NCI-H1417 treated with DMSO at 0.1 percent for 48 hours (cell line): ENCODE measurements around the gene FIG4.
A peak's percentile ranks its signal among the peaks of the same experiment; 100 is the strongest.

Experiments used
- DNase-seq: peaks from one replicate; lab custom pipeline; 2025; lab: John Stamatoyannopoulos, UW

FIG4 gene

DNA sequence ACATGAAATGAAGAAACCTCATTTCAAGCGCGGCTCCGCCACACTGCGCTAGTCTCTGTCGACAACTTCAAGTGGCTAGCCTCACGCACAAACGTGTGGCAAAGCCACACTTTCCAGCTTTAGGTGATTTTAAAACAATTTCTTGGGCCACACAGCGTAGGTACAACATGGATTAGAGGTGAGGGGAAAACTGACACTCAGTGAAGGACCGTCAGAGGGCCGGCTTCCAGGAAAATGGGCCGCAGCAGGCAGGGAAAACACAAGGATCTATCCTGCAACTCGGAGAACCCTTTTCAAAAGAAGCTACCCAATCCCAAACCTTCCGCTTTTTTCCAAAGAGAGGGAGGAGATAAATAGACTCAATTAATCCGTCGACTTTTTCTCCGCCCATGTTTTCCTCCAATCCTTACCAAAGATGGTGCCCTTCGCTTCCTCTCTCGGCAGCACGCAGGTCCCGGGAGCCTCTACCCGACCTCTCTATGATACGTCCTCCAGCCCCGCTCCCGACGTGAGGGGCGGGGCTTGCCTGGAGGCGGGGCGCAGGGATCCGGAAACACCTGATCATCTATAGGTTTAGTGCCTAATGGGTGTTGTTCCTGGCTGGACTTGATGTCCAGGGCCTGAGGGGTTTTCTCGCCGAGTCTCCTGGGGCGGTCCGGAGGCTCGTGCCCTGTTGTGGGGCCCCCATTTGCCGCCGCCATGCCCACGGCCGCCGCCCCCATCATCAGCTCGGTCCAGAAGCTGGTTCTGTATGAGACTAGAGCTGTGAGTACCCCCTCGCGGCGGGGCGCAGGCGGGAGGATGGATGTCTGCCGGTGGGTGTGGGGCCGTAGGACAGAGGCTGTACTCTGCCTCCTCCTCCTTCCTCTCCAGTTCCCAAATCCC is at the start of gene FIG4, which contains the start of gene AK9:
TSS of gene FIG4 (plus strand) at position 560 of the 885 bp plus-strand sequence. CDS start at position 700, 140 bp downstream.
TSS of gene AK9 (minus strand) at position 466 of the 885 bp plus-strand sequence. CDS start 15,457 bp downstream, outside the sequence.
- peak; percentile 89 for DNase-seq

DNA sequence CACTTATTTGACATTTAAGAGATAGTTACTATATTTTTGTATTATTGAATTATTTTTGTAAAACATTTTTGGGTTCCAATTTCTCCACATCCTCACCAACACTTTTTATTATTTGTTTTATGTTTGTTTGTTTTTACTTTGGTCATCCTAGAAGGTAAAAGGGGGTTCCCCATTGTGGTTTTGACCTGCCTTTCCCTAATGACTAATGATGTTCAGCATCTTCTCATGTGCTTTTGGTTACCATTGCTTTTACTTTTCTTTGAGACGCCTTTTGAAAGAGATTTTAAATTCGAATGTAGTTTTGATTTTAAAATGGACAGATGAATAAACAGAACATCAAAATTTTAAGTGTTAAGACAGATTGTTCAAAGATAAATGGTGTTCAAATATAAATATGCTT is 47.0 kb upstream of the FIG4 start:
- DNase-seq = no peak

DNA sequence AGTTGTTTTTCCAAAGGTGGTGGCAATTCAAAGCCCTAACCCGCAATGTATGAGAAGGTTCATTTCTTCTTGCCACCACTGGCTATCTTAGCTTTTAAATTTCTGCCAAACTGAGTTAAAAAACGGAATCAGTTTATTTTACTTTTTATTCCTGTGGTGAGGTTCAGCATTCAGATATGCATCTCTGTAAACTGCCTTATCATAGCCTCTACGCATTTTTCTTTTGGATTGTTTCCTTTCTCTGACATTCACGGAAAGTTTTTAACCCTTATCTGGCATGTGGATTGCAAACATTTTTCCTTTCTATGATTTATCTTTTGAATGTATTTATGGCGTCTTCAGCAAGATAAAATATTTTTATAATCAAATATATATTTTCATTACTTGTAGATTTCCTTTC is 37.8 kb upstream of the FIG4 start:
- no peak for DNase-seq

DNA sequence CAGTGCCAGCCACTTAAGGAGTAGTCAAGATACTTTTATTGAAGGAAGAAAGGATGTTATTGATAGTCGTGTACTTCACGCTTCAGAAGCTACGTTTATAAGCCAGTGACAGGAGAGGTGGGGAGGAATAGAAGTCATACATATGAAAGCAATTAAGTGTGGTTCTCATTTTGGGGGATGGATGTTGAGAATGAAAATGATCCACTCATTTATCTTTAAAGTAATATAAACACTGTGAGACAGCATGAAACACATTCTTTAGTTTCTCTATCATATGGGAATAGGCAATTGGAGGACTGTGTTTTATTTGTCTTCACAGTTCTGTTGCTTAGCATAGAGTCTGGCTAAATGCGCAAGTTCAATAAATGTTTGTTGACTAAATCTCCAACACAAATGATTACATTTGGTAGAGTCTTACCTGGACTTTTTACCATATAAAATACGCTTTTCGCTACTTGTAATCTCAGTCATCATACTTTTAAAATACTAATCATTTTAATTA is 35.3 kb upstream of the FIG4 start:
- no peak for DNase-seq

GRCh38 chr6:109660526-109661320 is 30.4 kb upstream of the FIG4 start:
- DNase-seq = no peak

GRCh38 chr6:109662192-109662591 is 28.9 kb upstream of the FIG4 start:
- DNase-seq = no peak

GRCh38 chr6:109669811-109670210 is 21.3 kb upstream of the FIG4 start:
- no peak for DNase-seq

DNA sequence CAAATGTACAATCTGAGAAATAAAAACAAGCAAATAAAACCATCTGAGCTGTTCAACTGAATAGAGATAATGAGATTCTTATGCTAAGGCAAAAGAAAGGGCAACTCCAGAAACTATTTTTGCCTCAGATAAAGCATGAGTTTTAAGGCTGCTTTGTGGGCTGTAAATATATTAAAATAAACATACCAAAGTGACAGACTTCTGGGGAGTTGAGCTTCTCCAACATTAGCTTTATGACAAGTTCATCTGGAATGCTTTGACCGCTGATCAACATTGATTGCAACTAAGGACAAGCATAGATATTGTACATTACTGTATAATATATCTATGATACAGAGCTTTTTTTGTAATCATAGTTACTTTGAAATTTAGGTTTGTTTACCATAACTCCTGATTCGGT is 19.4 kb upstream of the FIG4 start:
- DNase-seq = no peak

GRCh38 chr6:109672175-109672574 is 18.9 kb upstream of the FIG4 start:
- no peak for DNase-seq

GRCh38 chr6:109672839-109673238 is 18.3 kb upstream of the FIG4 start:
- no peak for DNase-seq

- no peak for DNase-seq
Measured at GRCh38 chr6:109676724-109677123, 14.4 kb upstream of the FIG4 start.

GRCh38 chr6:109678240-109678639 is 12.9 kb upstream of the FIG4 start:
- no peak for DNase-seq

GRCh38 chr6:109678661-109679505 is 12.2 kb upstream of the FIG4 start:
- DNase-seq = peak; percentile 47

- DNase-seq = no peak
Measured at GRCh38 chr6:109686566-109687265, 4.4 kb upstream of the FIG4 start.

DNA sequence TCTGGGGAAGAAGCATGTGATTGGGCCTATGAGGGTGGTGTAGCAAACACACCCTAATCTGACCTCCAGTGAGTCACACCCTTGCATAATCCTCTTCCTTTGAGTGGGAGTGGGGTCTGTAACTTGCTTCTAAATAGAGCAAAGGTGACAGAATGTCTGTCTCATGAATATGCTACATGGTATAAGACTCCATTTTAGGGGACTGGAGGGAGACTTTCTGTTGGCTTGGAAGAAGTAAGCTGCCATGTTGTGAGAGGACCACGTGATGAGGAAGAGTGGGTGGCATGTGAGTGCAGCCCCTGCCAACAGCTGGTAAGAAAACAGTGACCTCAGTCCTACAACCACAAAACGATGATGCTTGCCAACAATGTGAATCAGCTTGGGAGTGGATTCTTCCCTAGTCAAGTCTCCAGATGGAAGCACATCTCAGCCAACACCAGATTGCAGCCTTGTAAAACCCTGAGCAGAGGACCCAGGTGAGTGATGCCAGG is 3.8 kb upstream of the FIG4 start:
- DNase-seq = no peak

GRCh38 chr6:109690373-109690736 is 741 bp upstream of the FIG4 start:
- DNase-seq = no peak

DNA sequence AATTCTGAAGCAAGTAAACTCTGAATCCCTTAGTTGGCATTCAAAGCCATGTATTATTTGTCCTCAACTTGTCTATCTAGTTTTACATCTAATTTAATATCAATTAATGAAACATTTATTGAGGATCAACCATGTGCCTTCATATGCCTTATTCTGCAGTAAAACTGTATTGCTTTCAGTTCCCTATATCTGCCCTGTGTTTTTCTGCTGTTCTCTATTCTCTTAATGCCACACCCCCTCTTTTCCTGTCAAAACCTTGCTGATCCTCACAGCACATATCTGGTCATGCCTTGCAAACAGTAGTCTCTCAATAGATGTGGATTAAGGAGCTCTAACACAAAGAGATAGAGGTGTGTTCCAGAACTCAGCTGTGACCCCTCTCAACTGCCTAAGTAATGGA is 2.0 kb downstream of the FIG4 start:
- DNase-seq = no peak

GRCh38 chr6:109695468-109695867 is 4.4 kb downstream of the FIG4 start:
- no peak for DNase-seq

- DNase-seq = no peak
Measured at GRCh38 chr6:109696355-109696754, 5.3 kb downstream of the FIG4 start.

DNA sequence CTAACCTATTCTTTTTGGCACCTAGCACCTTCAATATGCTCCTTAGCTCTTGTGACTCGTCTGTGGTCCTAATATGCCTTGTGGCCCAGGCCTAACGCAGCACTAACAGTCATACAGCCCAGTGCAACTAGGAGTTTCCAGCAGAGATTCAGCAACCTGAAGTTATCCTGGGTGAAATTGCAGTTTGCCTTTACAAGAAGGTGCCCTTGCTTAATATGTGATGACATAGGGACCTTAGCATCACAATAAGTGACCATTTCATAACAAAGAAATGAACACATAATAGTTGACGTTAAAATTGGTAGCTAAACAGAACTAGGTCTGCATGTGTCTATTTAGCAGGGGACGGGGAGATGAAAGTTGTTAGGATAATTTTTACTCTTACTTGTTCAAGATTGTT is 10.1 kb downstream of the FIG4 start:
- no peak for DNase-seq

DNA sequence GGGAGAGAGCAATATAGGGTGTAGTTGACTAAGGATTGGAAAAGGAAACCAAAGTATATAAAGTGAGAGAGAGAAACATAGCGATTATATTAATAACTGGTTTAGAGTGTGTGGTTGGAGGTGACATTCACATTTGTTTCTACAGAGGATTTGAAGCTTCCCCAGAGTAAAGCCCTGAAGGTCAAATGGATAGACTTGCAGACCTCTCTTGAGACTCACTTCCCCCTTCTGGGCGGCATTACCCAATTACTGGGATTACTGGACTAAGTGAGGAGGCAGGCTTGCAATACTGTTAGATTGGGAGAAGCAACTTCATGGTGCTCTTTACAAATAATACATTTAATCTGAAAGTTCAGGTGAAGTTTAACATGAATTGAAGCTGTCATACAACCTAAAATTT is 10.7 kb downstream of the FIG4 start:
- no peak for DNase-seq
